PC-9 (cell line): Measurements from ENCODE around the gene RNASEH2A. TPM values are rescaled to one million over a fixed set of nuclear protein-coding genes. Genes with fewer than 3 reads are reported as not detected.
A peak's percentile ranks its signal among the peaks of the same experiment; 100 is the strongest.

ENCODE experiments used
- BruUV-seq: library from RNA; stranded (reverse); fragments of 400-500 nt; replicated peaks from 2 replicates; lab custom pipeline; 2021; lab: Mats Ljungman, UMichigan
- CTCF ChIA-PET: fragments of 300-600 bp; sonication (Branson Sonifier 250); formaldehyde crosslinking; loops from one replicate; lab custom pipeline; 2022; ENCODE audit warnings: antibody characterized with exemption; lab: Charles Lee
- POLR2A ChIA-PET: fragments of 300-600 bp; sonication (Branson Sonifier 250); formaldehyde crosslinking; loops from one replicate; lab custom pipeline; 2022; ENCODE audit warnings: antibody characterized with exemption; ENCODE audit not compliant: unreplicated experiment; lab: Charles Lee
- DNase-seq, 2 experiments: peaks; one replicate each; pipeline versions ENCODE4 v3.0.0 to v3.0.0-alpha.2; 2015 to 2022; ENCODE audit warnings: mixed read lengths in 1 of 2
- H2AFZ ChIP-seq: fragments of 200-600 bp; sonication (generic); 2 replicates; pipeline ENCODE4 v1.8.1; 2017; ENCODE audit warnings: antibody characterized with exemption
- H3F3A ChIP-seq: fragments of 200-600 bp; sonication (generic); 2 replicates; pipeline ENCODE4 v1.8.1; 2017; ENCODE audit warnings: antibody characterized with exemption, mild to moderate bottlenecking, low read depth; ENCODE audit not compliant: insufficient read depth
- H3K27ac ChIP-seq: fragments of 200-600 bp; sonication (generic); 2 replicates; pipeline ENCODE4 v1.6.1; 2016; ENCODE audit warnings: mixed run types
- H3K27me3 ChIP-seq: fragments of 200-600 bp; sonication (generic); 2 replicates; pipeline ENCODE4 v1.6.1; 2016; ENCODE audit warnings: low read depth, mixed run types; ENCODE audit not compliant: insufficient read depth
- H3K36me3 ChIP-seq: fragments of 200-600 bp; sonication (generic); 2 replicates; pipeline ENCODE4 v1.6.1; 2016; ENCODE audit warnings: low read depth, mixed run types
- H3K4me1 ChIP-seq: fragments of 200-600 bp; sonication (generic); replicated peaks from 2 replicates; pipeline ENCODE4 v1.6.1; 2016; ENCODE audit warnings: mixed run types; ENCODE audit not compliant: insufficient read depth
- H3K4me2 ChIP-seq: fragments of 200-600 bp; sonication (generic); 2 replicates; pipeline ENCODE4 v1.6.1; 2017; ENCODE audit warnings: mixed run types
- H3K4me3 ChIP-seq: fragments of 200-600 bp; sonication (generic); 2 replicates; pipeline ENCODE4 v1.6.1; 2016; ENCODE audit warnings: mixed run types
- H3K79me2 ChIP-seq: fragments of 200-600 bp; sonication (generic); 2 replicates; pipeline ENCODE4 v1.6.1; 2017; ENCODE audit warnings: low read depth, mixed run types
- H3K9me2 ChIP-seq: fragments of 200-600 bp; sonication (generic); 2 replicates; pipeline ENCODE4 v1.8.1; 2017; ENCODE audit warnings: mild to moderate bottlenecking; ENCODE audit not compliant: insufficient read depth
- H3K9me3 ChIP-seq: fragments of 200-600 bp; sonication (generic); 2 replicates; pipeline ENCODE4 v1.8.1; 2016; ENCODE audit warnings: low read depth; ENCODE audit not compliant: insufficient read depth
- H4K20me1 ChIP-seq: fragments of 200-600 bp; sonication (generic); 2 replicates; pipeline ENCODE4 v1.8.1; 2017; ENCODE audit not compliant: insufficient read depth
- EZH2 ChIP-seq: fragments of 200-600 bp; sonication (generic); IDR thresholded peaks from 2 replicates; pipeline ENCODE4 v1.8.0; 2017; ENCODE audit warnings: antibody characterized with exemption, low read depth
- intact Hi-C: fragments of 100-400 bp; cut with micrococcal nuclease; formaldehyde crosslinking; loops from one replicate; pipeline ENCODE4 v1.10.0; 2022; ENCODE audit not compliant: unreplicated experiment
- total RNA-seq: library from RNA; stranded (reverse); gene quantifications from 2 replicates; pipeline ENCODE4 v1.2.3, GENCODE V29; 2021
- TF ChIP-seq, protein P1 (sequence below): fragments of 200-600 bp; sonication (generic); conservative IDR thresholded peaks from 2 replicates; pipeline ENCODE4 v1.6.1; 2017; ENCODE audit warnings: mixed run types, antibody characterized with exemption, mild to moderate bottlenecking, moderate library complexity

Gene RNASEH2A
- total RNA-seq, 1 experiment from 2014 or later: 38.6 TPM

GRCh38 chr19:12800923-12801465 is 5.4 kb upstream of the RNASEH2A start:
- Histone ChIP-seq H3K4me1 (peaks cover 27% of the 10 kb centered on the region), H3K4me2 (peak overlapping the region; percentile 95), H3K36me3 (0 out of 2 replicates have a peak, but pooled peaks cover 7% of the 10 kb centered on the region), H3F3A (peaks cover 59% of the 10 kb centered on the region), H4K20me1 (0 out of 2 replicates have a peak, but pooled peaks cover 5% of the 10 kb centered on the region), H3K27me3 (no peaks in the 10 kb centered on the region), H3K9me3 (no peaks in the 10 kb centered on the region), H3K79me2 (peaks cover 22% of the 10 kb centered on the region), H3K27ac (no peak overlapping the region), H3K4me3 (peak overlapping the region; percentile 89), H3K9me2 (no peaks in the 10 kb centered on the region), H2AFZ (peak overlapping the region; percentile 92)
- intact Hi-C loops: no loop called here
- TF ChIP-seq, protein P1, sequence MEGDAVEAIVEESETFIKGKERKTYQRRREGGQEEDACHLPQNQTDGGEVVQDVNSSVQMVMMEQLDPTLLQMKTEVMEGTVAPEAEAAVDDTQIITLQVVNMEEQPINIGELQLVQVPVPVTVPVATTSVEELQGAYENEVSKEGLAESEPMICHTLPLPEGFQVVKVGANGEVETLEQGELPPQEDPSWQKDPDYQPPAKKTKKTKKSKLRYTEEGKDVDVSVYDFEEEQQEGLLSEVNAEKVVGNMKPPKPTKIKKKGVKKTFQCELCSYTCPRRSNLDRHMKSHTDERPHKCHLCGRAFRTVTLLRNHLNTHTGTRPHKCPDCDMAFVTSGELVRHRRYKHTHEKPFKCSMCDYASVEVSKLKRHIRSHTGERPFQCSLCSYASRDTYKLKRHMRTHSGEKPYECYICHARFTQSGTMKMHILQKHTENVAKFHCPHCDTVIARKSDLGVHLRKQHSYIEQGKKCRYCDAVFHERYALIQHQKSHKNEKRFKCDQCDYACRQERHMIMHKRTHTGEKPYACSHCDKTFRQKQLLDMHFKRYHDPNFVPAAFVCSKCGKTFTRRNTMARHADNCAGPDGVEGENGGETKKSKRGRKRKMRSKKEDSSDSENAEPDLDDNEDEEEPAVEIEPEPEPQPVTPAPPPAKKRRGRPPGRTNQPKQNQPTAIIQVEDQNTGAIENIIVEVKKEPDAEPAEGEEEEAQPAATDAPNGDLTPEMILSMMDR: no peak
- TF ChIP-seq EZH2: no peak
- TSS peak; percentile 49 for BruUV-seq
- ChIA-PET CTCF (interaction anchor here (0.6 to 1.3 kb wide), 2 partner anchors 23 to 34 kb away, joined by 3 to 4 read pairs; no protein-coding TSS in a partner anchor), POLR2A (interaction anchor here (0.5 to 0.7 kb wide), 2 partner anchors 23 to 34 kb away, joined by 3 read pairs; no protein-coding TSS in a partner anchor)
- no peak for DNase-seq

GRCh38 chr19:12801466-12802266 is 4.7 kb upstream of the RNASEH2A start, which contains the start of the genes PRDX2 and THSD8:
Gene PRDX2 (minus strand): TSS chr19:12801800. CDS start chr19:12801261, 539 bp downstream.
Gene THSD8 (plus strand): TSS chr19:12802069. CDS start chr19:12802072, 3 bp downstream.
- Histone ChIP-seq H3K9me3 (no peaks in the 10 kb centered on the region), H3F3A (peaks cover 54% of the 10 kb centered on the region), H4K20me1 (0 out of 2 replicates have a peak, but pooled peaks cover 5% of the 10 kb centered on the region), H3K79me2 (peaks cover 23% of the 10 kb centered on the region), H2AFZ (peak within 1 kb of the TSS; percentile 92), H3K4me3 (peak within 1 kb of the TSS; percentile 89), H3K27me3 (no peaks in the 10 kb centered on the region), H3K36me3 (0 out of 2 replicates have a peak, but pooled peaks cover 7% of the 10 kb centered on the region), H3K4me1 (peaks cover 22% of the 10 kb centered on the region), H3K9me2 (no peaks in the 10 kb centered on the region), H3K4me2 (peak within 1 kb of the TSS; percentile 95), H3K27ac (no peak within 1 kb of the TSS)
- peak in 1 of 2 experiments; percentile 81 for DNase-seq
- TF ChIP-seq, protein P1: no peak; the same call in 1 of the 2 replicates
- no peak for TF ChIP-seq EZH2
- no TSS peak for BruUV-seq
- CTCF ChIA-PET: interaction anchor here (1.3 kb wide), 1 partner anchor 23 kb away, joined by 3 read pairs; no protein-coding TSS in a partner anchor
- POLR2A ChIA-PET: interaction anchor here (0.7 kb wide), 1 partner anchor 33 kb away, joined by 3 read pairs; no protein-coding TSS in a partner anchor
- intact Hi-C loops: no loop called here
